GM19372 (cell line): ENCODE data around the gene LDB1.

ENCODE experiments used
- ATAC-seq: cut with Tn5 transposase; IDR thresholded peaks from one replicate; pipeline ENCODE4 v1.9.1; 2021; ENCODE audit warnings: mild to moderate bottlenecking, low read depth, moderate library complexity; ENCODE audit not compliant: unreplicated experiment

The LDB1 gene, protein sequence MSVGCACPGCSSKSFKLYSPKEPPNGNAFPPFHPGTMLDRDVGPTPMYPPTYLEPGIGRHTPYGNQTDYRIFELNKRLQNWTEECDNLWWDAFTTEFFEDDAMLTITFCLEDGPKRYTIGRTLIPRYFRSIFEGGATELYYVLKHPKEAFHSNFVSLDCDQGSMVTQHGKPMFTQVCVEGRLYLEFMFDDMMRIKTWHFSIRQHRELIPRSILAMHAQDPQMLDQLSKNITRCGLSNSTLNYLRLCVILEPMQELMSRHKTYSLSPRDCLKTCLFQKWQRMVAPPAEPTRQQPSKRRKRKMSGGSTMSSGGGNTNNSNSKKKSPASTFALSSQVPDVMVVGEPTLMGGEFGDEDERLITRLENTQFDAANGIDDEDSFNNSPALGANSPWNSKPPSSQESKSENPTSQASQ

DNA sequence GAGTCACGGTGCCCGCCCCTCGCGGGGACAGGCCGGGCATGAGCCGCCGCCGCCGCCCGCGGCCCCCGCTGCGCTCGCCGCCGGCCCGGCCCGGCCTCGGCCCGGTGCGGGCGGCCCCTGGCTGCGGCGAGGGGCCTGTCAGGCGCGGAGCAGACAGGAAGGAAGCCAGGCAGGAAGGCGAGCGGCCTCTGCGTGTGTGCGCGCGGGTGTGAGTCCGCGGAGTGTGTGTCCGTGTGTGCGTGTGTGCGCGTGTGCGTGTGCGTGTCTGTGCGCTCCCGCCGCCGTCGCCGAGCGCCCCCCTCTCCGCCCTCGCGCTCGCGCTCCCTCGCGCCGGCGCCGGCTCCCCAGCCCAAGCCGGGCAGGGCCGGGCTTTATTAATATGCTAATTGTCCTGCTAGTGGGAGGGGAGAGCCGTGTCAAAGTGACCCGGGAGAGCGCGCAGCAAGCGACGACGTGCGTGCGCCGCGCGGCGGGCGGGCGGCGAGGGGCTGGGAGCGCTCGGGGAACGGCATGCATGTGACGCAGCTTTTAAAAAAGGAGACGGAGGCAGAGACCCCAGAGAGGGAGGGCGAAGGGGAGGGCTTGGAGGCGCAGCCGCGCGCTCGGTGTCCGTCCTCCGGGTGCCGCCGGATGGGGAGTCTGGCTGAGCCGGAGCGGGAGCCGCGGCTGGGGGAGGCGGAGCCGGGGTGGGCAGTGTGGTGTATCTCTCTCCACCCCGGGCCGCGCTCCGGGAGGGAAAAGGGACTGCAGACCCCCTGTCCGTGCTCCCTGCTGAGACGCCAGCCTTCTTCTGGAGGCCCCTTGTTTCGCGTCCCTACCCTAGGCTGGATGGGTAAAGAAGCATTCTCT lies at the start of gene LDB1:
LDB1 (minus strand) TSS at position 227 of the 849 bp plus-strand sequence. CDS start 258 bp downstream, outside the sequence.
- peak; percentile 87 for ATAC-seq

DNA sequence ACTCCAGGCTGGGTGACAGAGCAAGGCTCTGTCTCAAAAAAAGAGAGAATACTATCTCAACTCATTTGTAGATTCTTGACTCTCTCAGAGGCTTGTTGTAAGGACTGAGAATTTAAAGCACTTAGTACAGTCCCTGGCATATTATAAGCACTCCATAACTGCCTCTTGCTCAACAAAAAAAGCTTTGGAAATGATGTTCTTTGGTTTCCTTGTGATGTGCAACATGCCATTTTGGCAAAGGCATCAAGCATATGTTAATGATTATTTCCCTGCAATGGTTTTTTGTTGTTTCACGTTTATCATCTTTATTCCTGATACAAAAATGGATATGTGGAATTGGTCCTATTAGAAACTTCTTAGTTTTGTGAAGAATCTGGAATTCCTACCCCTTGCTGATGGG lies 47.7 kb upstream of the LDB1 start:
- no peak for ATAC-seq

DNA sequence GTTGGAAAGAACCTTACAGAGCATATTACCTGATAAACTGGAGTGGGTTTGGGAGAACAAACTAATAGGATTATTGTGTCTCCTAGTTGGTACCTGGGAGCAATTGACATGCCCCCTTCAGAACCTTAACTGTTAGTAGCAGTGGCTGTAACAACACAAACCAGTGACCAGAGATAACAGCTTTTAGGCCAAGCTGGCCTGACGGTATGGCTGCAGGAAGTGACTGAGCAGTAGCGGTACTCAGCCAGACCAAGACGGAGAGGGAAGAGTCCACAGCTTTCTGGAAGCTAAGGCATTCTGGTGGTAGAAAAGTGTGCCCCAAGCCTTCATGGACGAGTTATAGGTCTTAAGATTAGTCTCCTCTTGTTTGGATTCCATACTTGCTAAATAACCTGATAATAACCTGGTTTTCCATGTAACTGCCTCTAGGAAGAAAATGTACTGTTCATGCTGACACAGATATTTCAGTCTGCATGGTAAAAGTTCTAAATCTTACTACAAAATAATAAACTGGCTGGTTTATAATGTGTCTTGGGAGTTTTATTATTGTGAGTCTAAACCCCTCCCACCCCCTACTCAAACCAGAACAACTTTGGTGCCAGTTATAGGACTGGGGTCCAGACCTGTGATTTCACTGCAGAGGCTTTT lies 43.3 kb upstream of the LDB1 start:
- ATAC-seq, result no peak

DNA sequence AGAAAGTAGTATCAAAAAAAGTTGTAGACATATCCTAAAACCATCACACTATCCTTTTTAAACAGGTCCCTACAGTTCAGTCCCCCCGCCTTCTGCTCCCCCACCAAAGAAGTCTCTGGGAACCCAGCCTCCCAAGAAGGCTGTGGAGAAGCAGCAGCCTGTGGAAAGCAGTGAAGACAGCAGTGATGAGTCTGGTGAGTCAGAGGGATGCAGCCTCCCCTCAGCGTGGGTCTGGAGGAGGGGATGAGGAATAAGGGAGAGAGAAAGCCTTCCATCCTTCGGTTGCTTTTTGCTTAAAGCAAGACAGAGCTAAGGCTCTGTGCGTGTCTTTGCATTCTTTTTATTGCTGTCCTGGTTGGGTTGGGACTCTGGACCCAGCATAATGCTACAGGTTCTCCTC lies 39.7 kb upstream of the LDB1 start:
- no peak for ATAC-seq

DNA sequence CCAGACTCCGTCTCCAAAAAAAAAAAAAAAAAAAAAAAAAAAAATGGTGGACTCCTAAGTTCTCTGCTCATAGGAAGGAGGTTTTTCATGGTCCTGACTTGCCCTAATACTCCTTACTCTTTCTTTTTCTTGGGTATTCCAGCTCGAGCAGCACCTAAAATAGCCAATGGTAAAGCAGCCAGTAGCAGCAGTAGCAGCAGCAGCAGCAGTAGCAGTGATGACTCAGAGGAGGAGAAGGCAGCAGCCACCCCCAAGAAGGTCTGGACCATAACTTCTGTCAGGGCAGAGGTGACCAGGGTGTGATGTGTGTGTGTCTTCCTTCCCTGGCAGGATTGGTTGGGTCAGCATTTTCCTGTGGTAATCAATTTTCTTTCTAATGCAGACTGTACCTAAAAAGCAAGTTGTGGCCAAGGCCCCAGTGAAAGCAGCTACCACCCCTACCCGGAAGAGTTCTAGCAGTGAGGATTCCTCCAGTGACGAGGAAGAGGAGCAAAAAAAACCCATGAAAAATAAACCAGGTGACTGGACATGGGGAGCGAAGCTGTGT lies 39.0 kb upstream of the LDB1 start:
- no peak for ATAC-seq

DNA sequence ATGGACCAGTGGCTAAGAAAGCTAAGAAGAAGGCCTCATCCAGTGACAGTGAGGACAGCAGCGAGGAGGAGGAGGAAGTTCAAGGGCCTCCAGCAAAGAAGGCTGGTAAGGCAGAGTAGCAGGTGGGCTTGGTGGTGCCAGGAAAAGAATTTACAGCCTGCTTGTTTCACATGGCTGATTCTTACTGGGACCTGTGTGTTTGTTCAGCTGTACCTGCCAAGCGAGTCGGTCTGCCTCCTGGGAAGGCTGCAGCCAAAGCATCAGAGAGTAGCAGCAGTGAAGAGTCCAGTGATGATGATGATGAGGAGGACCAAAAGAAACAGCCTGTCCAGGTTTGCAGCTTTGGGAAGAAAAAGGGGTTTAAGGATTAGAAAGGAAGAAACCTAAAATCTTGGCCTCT lies 37.1 kb upstream of the LDB1 start:
- ATAC-seq, result no peak

DNA sequence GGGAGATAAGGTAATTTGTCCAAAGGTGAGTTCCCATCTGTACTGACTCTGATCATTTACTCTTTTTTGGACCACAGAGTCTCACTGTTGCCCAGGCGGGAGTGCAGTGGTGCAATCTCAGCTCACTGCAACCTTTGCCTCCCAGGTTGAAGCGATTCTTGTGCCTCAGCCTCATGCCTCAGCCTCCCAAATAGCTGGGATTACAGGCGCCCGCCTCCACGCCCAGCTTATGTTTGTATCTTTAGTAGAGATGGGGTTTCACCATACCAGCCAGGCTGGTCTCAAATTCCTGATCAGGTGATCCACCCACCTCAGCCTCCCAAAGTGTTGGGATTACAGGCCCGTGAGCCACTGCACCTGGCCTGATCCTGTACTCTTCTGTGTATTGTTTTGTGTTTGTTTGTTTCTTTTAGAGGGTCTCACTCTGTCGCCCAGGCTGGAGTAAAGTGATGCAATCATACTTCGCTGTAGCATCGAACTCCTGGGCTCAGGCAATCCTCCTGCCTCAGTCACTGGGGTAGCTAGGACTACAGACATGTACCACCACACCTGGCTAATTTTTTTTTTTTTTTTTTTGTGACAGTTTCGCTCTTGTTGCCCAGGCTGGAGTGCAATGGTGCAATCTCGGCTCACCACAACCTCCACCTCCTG lies 34.4 kb upstream of the LDB1 start:
- no peak for ATAC-seq

DNA sequence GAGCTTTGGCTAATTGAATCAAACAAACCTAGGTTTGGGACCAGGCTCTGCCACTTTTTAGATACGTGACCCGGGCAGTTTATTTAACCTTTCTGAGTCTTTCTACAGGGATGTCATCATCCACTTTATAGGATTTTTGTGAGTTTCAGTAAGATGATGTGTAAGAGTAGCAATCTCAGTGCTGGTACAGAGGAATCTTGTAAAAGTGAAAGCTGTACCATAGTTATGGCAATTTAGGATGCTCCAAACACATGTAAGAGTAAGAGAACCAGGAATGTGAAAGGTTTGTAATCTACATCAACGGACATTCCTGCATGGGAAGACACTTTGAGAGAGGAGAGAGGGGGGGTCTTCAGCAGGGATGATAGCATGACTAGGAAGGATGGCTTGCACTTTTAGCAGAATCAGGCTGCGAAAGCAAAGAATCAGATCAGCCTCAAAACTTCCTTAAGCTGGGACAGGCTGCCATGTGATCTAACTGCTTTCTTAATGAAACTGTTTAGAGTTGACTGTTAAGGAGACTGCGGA lies 33.0 kb upstream of the LDB1 start:
- no peak for ATAC-seq

DNA sequence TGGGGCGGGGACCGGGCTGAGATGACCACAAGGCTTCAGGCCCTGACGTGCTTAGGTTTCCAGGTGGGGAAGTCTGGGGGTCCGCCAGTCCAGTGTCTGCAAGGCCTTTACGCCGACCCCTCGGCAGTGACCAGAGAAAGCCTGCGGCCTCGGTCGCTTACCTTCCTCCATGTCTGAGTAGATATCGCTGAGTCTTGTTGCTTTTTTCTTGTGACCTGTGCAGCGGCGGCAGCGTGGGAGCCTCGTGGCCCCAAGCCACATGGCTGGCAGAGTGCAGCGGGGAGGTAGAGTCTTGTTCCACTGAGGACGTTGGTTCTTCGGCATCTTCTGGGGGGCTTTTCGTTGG lies 32.4 kb upstream of the LDB1 start:
- peak; percentile 1 for ATAC-seq

DNA sequence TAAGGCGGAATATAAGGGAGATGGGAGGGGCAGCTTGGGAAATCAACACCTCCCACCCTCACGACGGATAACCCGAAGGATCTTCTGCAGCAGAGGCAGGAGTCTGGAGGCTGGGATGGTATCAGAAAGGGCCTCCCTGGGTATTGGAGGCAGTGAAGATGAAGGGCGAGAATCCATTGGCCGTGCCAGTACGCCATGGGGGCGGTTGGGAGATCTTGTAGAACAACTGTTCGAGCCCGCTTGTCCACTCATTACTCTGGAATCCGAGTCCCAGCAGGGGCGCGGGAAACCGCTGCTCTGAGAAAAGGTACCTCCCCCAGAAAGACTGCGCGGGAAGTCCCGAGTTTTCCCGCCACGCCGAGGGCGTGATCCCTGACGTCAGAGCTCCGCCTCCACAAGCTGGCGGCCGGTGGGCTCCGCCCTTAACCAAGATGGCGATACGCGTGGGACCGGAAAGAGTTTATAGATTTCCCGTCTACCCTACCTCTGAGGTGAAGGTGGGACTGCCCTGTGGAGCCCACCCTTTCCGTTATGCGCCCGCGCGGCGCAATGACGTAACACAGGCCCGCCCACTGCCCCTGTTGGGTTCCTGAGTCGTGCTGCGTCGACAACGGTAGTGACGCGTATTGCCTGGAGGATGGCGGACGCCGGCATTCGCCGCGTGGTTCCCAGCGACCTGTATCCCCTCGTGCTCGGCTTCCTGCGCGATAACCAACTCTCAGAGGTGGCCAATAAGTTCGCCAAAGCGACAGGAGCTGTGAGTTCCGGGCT lies 31.8 kb upstream of the LDB1 start, which contains the start of gene NOLC1:
NOLC1 (plus strand) TSS at position 616 of the 771 bp plus-strand sequence; CDS start at position 638, 22 bp downstream.
- ATAC-seq, result peak; percentile 92

DNA sequence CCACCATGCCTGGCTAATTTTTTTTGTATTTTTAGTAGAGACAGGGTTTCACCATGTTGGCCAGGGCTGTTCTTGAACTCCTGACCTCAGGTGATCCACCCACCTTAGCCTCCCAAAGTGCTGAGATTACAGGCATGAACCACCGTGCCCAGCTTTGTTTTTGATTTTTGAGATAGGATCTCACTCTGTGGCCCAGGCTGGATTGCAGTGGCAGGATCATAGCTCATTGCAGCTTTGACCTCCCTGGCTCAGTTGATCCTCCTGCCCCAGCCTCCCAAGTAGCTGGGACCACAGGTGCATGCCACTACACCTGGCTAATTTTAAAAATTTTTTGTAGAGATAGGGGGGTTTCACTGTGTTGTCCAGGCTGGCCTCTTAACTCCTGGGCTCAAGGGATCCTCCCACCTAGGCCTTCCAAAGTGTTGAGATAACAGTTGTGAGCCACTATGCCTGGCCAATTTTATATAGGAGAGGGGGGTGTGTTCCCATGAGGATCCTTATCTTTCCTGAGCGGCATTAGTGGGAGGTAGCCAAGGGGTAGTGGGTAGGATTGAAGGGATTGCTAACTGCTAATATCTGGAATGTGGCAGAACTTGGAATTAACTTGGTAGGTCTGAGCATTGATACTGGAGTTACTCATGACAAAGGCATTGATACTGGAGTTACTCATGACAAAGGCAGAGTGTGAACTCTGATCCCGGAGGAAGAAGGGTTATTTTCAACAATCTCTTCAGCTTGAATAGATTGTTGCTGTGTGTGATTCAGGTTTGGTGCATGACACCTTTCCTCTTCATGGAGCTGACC lies 31.0 kb upstream of the LDB1 start:
- no peak for ATAC-seq

DNA sequence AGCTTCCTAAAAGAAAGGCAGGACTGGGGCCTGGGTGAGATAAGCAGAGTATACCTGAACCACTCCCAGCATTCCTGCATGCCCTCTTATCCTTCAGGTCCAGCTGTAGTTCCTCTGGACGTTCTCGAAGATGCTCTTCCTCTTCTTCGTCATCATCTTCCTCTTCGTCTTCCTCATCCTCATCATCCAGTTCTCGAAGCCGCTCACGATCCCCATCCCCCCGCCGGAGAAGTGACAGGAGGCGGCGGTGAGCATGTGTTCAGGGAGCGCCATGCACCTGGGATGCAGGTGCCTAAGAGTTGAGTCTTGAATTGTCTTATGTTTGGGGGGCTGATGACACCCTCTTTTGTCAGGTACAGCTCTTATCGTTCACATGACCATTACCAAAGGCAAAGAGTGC lies 28.1 kb upstream of the LDB1 start:
- ATAC-seq, result no peak

DNA sequence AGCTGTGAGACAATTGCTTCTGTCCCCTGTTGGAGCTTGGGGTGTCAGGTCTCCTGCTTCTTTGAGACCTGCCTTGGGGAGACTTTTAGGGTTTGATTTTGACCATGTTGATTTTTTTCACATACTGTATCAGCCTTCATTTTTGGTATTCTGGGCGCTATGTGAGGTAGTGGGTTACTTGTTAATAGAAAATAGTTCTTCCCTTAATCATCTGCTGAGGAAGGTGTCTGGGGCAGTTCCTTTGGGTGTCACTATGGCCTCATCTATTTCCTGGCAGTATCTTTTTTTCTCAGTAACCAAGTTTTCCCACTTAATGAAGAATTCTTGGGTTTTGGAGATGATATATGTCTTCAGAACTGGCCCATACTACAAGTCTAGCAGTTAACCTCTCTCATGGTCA lies 27.4 kb upstream of the LDB1 start:
- no peak for ATAC-seq

DNA sequence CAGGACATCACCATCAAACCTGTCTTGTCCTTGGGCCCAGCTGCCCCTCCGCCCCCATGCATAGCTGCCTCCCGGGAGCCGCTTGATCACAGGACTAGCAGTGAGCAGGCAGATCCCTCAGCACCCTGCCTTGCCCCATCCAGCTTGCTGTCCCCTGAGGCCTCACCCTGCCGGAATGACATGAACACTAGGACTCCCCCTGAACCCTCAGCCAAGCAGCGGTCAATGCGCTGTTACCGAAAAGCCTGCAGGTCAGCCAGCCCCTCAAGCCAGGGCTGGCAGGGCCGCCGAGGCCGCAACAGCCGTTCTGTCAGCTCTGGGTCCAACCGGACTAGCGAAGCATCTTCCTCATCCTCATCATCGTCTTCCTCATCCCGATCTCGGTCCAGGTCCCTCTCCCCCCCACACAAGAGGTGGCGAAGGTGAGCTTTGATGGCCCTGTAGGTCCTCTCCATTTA lies 26.8 kb upstream of the LDB1 start:
- ATAC-seq, result no peak

DNA sequence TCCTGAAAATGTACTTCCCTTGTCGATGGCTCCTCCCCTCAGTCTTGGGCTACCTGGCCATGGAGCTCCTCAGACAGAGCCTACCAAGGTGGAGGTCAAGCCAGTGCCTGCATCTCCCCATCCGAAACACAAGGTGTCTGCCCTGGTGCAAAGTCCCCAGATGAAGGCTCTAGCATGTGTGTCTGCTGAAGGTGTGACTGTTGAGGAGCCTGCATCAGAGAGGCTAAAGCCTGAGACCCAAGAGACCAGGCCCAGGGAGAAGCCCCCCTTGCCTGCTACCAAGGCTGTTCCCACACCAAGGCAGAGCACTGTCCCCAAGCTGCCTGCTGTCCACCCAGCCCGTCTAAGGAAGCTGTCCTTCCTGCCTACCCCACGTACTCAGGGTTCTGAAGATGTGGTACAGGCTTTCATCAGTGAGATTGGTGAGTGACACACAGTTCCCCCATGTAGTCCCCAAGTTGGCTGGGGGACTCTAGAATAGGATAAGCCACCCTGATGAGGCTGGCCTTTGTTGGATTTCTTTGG lies 21.5 kb upstream of the LDB1 start:
- ATAC-seq, result no peak

DNA sequence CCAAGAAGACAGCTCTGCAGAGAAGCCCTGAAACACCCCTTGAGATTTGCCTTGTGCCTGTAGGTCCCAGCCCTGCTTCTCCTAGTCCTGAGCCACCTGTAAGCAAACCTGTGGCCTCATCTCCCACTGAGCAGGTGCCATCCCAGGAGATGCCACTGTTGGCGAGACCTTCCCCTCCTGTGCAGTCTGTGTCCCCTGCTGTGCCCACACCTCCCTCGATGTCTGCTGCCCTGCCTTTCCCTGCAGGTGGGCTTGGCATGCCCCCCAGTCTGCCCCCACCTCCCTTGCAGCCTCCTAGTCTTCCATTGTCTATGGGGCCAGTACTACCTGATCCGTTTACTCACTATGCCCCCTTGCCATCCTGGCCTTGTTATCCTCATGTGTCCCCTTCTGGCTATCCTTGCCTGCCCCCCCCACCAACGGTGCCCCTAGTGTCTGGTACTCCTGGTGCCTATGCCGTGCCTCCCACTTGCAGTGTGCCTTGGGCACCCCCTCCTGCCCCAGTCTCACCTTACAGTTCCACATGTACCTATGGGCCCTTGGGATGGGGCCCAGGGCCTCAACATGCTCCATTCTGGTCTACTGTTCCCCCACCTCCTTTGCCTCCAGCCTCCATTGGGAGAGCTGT lies 20.9 kb upstream of the LDB1 start:
- ATAC-seq, result no peak

DNA sequence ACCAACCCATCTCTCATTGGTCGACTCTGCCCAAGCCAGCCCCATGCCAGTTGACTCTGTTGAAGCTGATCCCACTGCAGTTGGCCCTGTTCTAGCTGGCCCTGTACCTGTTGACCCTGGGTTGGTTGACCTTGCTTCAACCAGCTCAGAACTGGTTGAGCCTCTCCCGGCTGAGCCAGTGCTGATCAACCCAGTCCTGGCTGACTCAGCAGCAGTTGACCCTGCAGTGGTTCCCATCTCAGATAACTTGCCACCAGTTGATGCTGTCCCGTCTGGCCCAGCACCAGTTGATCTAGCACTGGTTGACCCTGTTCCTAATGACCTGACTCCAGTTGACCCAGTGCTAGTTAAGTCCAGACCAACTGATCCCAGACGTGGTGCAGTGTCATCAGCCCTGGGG lies 20.1 kb upstream of the LDB1 start:
- no peak for ATAC-seq
